GF-D8 (cell line): ENCODE results near the gene MICU2.
"Not testable (repeated sequence)": the region's sequence is repeated elsewhere in the genome, so short reads cannot be mapped to it uniquely, and the experiment has no call there.

Experiments used
- DNase-seq: peaks from one replicate; lab custom pipeline; 2025; lab: John Stamatoyannopoulos, UW

Gene MICU2

DNA sequence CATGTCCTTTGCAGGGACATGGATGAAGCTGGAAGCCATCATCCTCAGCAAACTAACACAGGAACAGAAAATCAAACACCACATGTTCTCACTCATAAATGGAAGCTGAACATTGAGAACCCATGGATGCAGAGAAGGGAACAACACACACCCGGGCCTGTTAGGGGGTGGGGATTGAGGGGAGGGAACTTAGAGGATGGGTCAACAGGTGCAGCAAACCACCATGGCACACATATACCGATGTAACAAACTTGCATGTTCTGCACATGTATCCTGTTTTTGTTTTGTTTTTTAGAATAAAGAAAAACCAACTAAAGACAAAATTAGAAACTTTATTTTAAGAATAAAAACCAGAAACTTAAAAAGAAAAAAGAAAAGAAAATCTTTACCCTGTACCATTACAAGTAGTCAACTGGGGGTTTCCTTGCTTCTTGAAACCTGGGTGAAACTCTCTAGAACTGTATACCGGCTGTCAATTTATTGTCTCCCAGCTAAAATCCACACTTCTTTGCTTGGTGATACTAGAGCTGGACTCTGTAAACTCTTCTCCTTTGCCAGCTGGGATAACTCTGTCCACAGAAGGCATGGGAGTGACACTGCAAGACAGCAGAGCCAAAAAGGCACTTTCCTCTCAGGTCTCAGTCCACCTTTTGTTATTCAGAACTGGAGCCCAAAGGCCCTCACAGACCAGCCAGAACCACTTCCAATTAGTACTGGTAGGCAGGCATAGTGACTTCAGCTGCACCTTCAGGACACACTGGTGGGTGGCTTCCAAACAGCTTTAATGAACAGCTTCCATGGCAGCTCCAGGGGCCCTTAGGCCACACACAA lies 9.0 kb downstream of the MICU2 start:
- no peak for DNase-seq

DNA sequence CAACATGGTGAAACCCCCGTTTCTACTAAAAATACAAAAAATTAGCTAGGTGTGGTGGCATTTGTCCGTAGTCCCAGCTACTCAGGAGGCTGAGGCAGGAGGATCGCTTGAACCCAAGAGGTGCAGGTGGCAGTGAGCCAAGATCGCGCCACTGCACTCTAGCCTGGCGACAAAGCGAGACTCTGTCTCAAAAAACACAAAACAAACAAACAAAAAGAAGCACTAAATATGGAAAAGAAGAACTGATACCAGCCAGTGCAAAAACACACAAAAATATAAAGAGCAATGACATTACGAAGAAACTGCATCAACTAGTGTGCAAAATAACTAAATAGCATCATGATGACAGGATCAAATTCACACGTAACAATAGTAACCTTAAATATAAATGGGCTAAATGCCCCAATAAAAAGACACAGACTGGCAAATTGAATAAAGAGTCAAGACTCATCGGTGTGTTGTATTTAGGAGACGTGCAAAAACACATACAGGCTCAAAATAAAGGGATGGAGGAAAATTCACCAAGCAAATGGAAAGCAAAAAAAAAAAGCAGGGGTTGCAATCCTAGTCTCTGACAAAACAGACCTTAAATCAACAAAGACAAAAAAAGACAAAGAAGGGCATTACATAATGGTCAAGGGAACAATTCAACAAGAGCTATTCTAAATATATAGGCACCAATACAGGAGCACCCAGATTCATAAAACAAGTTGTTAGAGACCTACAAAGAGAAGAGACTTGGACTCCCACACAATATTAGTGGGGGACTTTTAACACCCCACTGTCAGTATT lies 13.1 kb downstream of the MICU2 start:
- DNase-seq: not testable (repeated sequence)

DNA sequence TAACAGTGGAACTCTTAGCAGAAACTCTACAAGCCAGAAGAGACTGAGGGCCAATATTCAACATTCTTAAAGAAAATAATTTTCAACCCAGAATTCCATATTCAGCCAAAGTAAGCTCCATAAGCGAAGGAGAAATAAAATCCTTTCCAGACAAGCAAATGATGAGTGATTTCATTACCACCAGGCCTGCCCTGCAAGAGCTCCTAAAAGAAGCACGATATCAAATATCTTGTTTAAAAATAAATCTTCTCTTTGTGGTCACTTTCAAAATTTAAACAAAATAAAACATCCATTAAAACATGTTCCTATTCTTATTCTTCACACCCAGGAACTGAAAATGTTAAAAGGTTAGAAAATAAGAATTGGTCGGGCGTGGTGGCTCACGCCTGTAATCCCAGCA lies 13.7 kb downstream of the MICU2 start:
- no peak for DNase-seq

DNA sequence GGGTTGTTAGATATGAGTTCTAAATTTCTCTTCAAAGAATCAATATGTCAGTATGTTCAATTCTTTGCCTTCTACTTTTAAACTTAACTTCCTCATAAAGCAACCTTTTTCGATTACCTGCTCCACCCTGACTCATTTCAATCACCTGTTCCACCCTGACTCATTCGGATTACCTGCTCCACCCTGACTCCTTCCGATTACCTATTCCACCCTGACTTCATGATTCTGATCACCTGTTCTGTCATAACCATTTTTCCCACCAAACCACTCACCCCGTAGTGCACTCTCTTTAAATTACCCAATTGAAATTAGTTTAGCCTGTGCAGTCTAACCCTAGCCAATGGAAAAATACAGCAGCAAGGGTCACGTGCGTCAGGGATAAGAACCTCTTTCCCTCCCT lies 14.5 kb downstream of the MICU2 start:
- DNase-seq: not testable (repeated sequence)

DNA sequence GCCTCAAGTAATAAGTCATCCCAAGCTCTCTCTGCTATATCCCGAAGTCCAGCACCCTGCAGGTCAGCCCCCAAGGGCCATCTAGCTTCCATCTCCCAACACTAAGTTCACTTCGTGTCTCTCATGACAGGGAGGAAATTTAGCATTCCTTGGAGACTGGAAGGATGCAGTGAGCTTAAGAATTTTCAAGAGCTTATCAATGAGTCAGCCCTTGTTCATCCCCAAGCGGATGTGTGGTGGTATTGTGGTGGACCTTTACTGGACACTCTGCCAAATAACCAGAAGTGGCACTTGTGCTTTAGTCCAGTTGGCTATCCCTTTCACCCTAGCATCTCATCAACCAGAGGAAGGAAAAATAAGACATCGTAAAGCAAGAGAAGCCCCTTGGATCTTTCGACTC lies 15.6 kb downstream of the MICU2 start:
- not testable (repeated sequence) for DNase-seq

DNA sequence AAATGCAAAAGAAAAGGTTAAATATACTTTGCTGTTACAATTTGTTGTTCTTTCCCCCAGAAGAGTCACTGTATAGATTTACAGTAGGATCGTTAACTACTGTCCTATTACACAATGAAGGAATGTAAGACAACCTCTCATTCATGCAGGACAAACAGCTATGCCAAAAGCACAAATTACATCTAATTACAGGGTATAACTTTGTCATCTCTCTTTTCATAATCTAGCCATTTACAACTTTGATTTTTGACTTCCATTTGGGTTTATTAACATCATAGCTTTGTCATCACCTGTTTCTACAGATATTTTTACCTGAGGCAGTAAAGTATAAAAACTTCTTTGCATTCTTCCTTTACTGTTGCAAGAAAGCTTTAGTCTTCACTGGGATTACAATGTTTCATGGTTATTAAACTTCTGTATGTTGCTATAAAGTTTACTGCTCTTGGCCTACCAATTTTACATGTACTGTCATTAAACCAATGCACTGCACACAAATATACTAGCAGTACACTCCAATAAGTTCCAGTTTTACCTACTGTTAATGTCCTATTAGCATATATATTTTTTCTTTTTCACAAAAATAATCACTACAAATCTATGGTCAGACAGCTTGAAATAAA lies 18.9 kb downstream of the MICU2 start:
- no peak for DNase-seq

DNA sequence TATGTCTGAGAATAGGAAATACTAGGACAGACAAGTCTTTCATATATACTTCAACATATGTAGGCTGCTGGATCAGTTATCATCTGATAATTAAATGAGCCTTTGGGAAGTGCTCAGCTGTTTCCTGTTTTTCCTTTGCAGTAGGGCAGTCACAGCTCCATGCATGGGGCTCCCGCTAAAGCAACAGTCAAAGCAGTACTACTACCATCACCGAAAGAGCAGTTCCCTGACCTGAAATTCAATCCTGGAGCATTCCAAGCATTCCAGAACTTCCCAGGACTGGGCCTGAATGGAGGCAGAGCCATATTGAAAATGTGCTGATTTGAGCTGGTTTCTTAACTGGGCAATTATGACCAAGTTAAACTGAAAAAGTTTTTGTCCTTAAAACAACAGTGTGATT lies 20.5 kb downstream of the MICU2 start:
- no peak for DNase-seq

DNA sequence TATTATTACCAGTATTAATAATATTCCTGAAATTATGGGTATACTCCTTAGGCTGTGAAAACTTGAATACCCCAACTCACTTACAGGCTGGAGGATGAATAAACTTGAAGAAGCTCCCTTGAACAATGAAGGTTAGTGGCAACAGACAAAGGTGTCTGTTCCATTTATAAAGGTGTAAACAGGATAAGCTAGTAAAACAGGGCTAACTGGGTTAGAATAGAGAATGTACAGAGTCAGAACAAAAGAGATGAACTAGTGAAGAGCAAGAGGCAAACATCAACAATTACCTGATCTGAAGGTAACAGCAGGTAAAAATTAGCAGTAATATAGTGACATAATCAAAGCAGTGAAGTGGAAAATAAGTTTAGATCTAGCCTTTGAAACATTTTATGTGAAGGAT lies 23.2 kb downstream of the MICU2 start:
- no peak for DNase-seq

DNA sequence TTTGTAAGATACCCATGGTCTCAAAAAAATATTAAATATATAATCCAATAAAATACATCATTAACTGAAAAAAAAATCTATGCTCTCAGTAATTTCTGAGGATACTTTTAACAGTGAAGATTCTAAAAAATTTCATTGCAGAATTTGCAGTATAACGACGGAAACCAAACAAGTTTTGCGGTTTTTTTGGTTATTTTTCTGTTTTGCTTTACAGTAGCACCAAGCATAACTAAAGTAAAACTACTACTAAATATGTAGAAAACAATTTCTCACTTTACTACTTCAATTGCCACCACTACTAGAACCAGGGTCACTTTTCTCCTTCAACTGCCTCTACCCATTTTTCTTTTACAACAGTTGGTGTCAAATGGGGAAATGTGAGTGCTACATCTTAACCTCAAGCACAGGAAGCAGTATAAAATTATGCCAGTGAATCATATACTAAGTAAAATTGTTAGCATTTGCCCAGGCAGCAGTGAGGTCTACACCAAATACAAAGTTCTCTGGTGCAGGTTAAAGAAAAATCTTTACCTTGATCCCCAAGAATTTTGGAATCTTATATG lies 24.1 kb downstream of the MICU2 start:
- DNase-seq: peak; percentile 39

DNA sequence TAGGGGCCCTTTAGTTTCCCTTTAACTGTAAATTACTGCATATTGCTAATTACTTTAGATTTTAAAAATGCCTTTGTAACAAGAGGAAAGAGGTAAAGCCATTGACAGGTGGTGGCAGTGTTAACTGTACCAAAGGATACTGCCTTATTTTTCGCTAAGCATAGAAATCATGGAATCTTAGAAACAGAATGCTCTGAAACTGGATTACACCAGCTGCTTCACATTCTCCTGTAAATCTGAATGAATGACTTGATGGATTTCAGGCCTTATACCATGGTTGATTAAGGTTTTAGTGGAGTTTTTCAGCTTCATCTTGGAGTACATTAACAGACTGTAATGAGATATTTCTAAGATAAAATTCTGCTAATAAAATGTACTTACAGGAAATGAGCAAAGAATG lies 25.2 kb downstream of the MICU2 start:
- DNase-seq: no peak

DNA sequence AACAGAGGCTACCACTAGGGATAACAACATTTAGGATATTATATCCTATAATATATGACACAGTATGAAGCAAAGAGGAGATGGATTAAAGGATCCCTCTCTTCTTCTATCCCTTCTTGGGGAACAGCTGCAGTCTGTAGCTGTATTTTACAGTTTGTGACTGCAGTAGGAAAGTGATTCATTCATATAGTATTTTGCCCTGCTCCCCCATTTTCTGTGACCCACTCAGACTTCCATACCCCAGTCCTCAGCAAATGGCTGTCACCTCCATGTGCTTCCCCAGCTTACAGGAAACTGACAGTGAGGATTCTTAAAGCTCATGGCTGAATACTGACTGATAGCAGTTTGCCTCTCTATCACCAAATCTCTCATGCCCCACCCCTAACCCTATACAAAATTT lies 27.5 kb downstream of the MICU2 start:
- no peak for DNase-seq

DNA sequence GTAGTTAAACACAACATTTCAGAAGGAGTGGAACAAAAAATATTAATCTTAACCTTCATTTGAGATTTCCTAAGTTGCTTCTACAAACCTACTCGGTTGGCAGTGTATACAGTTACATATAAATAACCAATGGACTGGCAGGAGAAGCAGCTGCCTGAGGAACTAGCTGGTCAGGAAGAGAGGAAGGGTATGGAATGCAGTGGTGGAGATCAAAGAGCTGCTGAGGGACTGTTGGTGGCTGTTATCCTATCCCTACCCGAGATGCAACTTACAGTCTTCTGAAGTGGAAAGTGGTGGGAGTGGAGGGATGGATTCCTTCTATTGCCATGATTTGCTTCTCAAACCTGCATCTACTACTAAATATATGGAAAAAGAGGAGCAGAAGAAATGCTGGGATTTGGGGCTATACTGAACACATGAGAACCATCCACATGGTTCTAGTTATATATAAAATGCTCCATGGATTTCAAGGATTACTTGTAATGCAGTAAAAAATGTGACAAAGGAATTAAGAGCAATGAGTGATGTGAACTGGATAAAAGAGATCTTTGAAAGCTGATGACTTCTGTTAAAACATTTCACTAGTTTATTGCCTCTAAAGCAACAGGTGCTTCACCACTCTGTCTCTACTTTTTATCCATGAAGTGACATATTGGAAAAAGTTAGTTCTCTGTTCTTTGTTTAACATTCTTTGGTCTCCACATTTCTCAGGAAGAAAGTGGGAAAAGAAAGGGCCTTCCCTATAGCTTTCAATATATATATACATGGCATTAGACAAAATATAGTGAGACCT lies 29.9 kb downstream of the MICU2 start:
- DNase-seq: no peak

DNA sequence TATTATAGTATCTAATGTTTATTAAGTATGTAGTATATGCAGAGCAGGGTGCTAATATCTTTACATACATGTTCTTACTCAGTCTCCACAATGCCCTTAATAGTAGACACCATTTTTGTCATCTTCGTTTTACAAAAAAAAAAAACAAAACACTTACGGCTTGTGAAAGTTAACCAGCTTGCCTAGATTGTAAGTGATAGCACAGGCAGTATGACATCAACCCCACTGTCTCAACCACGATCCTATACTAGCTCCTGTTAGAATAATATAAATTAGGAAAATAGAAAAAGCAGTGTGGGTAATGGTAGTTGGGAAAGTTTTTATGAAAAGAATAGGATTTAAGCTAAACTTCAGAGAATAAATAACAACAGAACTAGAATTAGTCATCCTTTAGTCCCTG lies 34.3 kb downstream of the MICU2 start:
- DNase-seq: no peak

DNA sequence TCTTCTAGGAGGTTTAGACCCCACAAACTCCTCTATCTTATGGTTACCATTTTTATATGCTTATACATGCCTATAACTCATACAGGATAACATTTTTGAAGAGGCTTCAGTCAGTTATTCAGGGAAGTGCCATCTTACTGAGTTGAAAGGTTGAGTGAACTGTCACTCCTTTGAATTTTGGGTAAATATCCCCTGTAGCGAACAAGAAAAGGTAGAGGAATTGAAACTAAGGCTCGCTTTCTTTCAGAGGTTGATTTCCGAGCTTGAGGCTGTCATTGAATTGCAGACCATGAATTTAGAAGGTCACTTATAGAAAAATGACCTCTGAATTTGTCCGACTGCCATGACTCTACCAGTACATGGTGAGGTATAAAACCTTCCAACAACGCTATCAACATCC lies 35.1 kb downstream of the MICU2 start:
- DNase-seq: no peak

DNA sequence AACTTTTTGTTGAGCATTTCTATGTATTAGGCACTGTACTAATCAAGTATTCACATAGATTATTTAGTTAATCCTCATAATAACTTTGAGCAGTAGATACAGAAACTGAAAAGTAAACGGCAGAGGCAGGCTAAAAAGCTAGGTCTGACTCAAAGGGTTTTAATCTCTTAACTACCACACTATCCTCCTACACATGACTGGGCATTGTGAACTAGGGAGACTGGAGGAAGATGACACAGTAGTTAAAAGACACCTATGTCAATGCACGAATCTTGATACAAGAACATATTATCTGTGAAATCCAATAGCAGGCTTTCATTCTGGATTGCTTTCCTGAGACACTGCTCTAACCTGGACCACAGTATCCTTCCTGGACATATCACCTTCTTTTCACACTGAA lies 36.3 kb downstream of the MICU2 start:
- DNase-seq: no peak

DNA sequence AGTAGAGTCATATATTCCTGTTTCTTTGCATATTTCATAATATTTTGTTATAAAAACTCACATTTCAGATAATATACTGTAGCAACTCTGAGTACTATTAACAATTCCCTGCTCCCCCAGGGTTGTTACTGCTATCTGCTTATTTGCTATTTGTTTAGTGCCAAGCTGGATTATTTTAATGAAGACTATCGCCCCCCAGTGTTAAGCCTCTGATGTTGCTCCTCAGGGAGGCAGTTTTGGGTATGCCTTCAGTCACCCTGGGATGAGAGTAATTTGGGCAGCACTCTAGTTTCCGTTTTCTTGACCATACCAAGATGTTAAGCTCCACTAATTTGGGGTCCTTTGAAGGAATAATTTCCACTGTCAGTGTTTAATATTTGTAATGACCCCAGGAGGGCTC lies 46.0 kb downstream of the MICU2 start:
- DNase-seq: peak; percentile 24

DNA sequence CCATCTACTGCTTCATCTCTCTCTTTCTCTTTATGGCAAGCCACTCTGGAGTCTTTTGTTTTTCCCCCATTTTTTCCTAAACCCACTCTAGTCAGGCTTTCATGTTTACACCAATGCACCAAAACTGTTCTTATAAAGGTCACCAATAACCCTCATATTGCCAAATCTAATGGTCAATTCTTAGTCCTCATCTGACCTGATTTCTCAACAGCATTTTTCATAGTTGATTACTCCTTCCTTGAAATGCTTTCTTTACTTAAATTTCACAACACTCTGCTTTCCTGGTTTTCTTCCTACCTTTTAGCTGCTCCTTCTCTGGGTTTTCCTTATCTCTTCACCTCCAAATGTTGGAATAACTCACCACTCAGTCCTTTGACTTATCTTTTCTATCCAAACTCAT lies 47.9 kb downstream of the MICU2 start:
- DNase-seq: no peak

DNA sequence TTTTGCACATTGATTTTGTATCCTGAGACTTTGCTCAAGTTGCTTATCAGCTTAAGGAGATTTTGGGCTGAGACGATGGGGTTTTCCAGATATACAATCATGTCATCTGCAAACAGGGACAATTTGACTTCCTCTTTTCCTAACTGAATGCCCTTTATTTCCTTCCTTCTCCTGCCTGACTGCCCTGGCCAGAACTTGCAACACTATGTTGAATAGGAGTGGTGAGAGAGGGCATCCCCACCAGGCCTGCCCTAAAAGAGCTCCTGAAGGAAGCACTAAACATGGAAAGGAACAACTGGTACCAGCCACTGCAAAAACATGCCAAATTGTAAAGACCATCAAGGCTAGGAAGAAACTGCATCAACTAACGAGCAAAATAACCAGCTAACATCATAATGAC lies 50.7 kb downstream of the MICU2 start:
- DNase-seq: peak; percentile 33

DNA sequence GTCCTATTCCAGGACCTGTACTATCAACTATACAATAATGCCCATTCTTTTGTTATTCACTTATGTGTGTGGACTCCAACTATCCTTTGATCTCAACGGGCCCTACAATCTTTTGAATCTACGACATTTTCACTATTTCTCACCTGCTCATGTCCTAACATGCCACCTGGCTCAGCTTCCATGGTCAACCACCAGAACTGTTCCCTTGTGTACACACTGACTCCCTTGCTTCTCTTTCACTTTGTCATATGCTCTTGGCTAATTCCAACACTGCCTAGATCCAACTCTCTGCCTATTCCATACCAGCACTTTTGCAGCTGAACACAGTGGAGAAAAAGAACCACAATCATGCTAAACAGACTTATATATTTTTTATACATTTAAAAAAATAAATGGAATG lies 53.1 kb downstream of the MICU2 start:
- no peak for DNase-seq

DNA sequence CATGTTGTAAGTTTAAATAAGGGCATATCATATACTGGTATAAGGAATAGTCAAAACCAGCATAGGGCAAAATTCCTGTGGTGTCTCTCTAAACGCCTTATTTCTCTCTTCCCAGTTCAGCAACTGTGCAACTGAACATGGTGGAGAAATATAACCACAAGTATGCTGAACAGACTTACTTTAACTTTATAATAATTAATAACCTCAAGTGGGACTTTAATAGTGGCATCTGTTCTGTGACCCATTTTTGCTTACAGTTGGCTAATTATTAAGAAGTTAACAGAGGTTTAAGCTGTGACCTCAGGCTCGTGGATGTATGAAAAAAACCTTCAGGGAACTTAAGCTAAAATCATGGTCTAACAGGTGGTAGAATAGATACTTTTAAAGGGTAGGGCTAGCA lies 54.3 kb downstream of the MICU2 start:
- no peak for DNase-seq

DNA sequence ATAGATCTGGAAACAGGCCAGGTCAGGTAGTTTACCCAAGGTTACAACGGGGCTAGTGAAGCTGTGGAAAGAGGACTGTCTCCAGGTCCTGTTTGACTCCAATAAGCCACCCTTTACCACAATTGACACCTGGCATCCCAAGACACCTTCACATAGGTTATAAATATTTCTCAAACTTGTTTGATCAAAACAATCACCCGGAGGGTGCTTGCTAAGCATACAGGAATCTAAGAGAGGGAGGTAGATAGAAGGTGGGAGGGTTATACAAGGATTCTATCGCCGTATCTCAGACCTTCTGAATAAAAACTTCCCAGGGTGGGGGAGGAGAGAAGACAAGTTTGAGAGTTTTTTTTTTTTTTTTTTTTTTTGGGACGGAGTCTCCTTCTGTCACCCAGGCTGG lies 55.4 kb downstream of the MICU2 start:
- no peak for DNase-seq

DNA sequence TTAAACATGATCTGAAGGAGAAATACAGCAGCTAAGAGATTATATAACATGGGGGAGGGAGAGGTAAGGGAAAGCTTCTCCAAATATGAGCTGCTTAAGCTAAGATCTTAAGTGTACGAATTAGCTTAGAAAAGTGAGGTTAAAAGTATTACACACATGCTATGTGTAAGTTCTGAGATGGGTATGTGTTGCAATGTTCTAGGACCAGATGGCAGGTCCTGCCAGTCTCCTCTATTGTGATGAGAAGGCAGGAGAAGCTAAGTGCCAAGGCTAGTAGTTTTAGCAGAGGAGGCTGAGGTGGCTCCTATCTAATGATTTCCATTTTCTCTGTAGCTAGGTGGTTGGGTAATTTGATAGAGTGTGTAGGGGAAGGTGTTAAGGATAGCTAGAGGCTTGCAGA lies 57.6 kb downstream of the MICU2 start:
- peak; percentile 91 for DNase-seq
